8988T (cell line): ENCODE results near the gene OR9A2.
"Not testable (repeated sequence)": the region's sequence is repeated elsewhere in the genome, so short reads cannot be mapped to it uniquely, and the experiment has no call there.

Experiments used
- DNase-seq: peaks from one replicate; pipeline ENCODE4 v3.0.0; 2011

The OR9A2 gene

DNA sequence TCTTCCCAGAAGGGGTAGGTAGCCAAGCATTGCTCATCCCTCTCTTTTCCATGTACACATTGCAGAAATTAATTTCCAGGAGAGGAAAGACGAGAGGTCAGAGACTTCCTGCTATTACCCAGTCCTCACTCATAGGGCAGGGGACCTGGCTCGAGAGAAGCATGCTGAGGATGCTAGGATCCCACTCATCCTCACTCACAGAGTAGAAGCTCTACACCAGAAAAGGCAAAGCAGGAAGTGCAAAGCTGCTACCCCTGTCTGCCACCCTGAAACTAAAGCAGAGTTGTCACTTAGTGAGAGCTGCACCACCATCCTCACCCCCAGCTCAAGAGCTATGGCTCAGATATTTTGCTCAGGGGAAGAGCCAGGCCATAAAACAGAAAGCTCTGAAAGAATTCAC lies 9.9 kb downstream of the OR9A2 start:
- no peak for DNase-seq

DNA sequence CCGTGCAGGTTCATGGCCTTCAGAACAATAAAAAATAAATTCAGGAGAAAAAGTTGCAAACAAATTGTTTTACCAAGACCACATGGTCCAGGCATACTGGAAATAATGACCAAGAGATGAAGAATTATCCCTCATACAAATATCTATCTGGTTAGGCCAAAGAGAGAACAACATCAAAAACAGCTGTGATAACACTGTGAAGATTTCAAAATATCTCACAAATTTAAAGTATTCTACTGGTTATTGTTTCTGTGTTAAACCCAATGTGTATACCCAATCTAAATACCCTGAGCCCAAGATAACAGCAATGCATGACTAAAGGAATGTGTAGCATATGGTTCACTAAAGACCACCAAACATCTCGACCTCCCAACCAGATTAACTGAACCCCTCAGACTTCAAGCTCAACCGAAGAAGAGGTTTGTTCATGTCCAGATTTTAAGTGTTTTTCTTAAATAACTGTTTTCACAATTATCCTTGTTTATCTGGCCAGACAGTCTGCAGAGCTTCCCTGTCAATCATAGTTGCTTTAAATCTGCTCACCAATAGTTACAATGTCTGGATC lies 10.9 kb downstream of the OR9A2 start:
- DNase-seq: no peak

- DNase-seq: no peak
Observed at GRCh38 chr7:143015084-143015483, 11.8 kb downstream of the OR9A2 start.

DNA sequence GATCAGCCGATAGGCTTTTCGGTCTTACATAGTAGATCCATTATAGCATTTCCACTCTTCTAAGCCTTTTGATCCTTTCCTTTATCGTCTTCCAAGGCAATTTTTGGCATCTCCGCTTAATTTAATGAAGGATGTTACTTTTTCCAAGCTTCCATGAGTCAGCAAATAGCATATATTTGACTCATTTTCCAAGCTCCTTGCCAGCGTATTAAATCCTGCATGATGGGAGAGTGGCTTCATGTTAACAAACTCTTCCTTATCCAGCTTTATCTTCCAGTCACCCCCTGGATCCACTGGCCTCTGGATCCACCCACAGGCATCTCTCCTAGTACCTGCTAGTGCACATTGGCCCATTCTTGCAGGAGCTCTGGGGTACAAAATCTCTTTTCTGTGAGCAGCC lies 13.0 kb downstream of the OR9A2 start:
- DNase-seq: no peak

DNA sequence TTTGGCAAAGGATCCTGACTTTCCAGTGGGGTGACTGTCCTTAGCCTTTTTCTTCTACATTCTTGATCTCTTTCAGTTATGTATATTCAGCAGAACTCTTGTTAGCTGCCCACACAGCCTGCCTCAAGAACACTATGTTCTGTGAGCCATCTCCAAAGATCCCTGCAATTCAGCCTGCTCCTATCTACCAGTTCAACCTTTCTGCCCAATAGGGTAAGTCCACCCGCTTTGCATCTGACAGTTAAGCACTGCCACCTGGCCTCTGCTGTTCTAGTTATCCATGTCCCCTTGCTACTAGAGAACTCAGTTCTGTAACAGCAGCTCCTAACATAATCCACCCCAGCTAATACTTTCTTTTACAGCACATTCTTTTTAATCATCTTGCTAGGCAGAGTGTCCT lies 13.5 kb downstream of the OR9A2 start:
- no peak for DNase-seq

- DNase-seq: no peak
Observed at GRCh38 chr7:143012409-143012808, 14.5 kb downstream of the OR9A2 start.

- DNase-seq: no peak
Observed at GRCh38 chr7:143012001-143012400, 14.9 kb downstream of the OR9A2 start.

DNA sequence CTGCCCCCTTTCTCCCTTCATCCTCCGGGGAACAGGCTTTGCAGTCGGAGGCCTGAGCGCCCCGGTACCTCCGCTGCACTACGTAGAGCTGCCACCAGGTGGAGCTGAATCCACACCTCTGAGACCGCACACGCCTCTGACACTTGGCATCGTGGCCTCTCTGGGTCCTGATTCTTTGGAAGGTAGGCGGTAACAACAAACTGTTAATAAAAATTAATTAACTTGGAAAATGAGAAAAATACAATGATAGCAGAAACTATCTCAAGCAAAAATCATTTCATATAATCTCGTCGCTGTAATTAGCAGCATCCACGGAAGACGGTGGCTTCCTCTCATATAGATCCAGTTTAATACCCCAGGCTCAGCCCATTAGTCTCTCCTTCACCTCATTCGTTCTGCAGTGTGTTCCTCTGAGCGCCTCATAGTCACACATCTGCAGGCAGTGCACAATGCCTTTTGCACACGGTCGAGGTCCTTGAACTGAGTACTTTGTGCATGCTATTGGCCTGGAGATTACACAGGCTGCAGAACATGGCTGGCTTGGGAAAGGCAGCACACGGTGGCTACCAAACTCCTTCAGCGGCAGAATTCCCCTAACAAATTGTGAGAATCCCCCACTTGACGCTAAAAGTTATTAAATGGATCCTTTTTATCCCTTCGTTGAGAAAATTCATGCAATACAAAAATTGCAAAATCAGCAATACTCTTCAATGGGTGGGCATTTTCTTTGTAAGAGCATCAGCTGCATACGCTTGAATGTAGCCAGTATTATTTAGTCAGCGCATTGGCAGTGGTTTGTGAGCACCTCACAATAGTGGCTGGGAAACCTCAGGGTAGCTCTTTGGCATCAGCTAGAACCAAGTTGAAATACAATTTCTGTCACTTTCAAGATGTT lies 18.7 kb downstream of the OR9A2 start:
- peak; percentile 37 for DNase-seq

DNA sequence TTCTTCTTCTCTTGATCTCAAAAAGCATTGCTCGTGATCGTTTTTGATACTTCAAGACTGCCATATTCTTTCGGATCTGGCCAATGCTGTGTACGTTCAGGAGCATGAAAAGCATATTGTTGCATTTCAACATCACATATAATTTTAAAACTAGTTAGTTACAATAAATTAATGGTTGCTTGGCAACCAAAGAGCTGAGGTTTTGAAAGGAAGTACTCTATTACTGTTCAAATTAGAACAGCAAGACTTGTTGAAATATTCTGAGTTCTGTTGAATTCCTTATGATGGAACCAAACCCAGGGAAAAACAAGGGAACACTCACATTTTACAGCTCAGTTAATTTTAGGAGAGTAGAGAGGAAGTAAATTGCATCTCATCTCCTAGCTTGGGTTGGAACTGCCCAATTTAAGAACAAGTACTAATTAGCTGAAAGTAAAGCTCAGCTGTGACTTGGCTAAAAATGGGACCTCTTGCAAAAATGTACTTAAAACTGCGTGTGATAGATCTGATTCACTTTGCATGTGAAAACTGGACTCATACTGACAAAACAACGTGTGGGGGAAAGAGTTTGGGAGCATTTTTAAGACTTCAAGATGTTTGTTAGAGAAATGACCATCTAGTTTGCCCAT lies 21.2 kb downstream of the OR9A2 start:
- no peak for DNase-seq

DNA sequence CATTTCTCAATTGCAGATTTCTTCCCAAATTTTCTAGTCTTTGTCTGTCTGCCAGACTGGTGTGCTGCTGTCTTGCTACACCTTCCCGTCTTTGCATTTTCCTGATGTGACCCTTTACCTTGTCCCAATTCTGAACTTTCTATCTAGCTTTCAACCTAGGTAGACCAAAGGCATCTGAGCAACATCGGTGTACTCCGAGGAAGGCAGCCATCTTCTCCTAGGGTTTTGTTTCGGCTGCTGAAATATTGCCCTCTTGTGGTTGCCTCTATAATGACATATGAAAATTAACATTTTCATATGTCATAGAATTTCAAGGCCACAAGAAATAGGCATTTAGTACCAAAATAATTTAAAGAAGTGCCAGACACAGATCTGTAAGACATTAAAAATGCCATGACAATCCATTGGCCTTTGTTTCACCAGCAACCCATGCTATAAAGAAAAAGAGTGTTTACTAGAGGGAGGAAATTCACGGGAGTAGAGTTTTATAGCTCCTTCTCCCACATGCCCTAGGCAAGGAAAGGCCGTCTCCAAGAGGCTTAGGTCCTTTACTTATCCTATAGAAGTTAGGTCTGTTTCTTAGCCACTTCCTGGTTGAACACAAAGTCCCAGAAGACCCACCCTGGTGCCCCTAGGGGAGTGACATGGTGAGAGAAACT lies 23.4 kb downstream of the OR9A2 start:
- DNase-seq: no peak

- DNase-seq: no peak
Observed at GRCh38 chr7:143002898-143003297, 24.0 kb downstream of the OR9A2 start.

GRCh38 chr7:143002106-143002505 lies 24.8 kb downstream of the OR9A2 start:
- no peak for DNase-seq

DNA sequence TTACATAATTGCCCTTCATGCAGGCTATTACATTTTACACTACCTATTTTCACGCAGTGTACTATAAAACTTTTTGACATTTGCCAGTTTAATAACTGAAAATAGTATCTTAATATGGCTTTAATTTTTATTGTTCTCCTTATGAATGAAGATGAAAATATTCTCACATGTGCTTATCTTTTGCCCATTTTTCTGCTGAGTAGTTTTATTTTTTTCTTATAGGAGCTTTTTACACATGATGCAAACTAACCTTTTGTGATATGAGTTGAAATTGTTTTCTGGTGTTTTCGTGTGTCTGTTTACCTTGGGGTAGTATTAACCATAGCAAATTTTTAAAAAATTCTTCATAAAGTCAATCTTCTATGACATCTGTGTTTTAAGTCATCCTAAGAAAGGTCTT lies 26.3 kb downstream of the OR9A2 start:
- no peak for DNase-seq

DNA sequence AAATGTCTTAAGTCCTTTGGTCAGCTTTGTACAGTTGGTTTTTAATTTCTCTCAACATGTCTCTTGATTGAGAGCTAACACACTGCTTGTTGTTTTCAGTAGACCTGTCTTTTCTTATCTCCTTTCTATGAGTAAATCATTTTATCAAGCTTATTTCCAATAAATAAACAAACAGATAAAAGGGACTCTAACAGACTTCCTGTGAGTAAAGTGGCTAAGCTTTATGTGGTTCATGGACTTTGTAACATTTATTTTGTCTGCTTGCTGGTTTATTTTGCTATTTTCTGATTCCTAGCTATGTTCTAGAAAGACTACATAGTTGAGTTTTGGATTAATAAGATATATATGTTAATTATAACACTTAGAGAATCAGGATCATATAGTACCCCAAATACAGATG lies 27.1 kb downstream of the OR9A2 start:
- DNase-seq: no peak

DNA sequence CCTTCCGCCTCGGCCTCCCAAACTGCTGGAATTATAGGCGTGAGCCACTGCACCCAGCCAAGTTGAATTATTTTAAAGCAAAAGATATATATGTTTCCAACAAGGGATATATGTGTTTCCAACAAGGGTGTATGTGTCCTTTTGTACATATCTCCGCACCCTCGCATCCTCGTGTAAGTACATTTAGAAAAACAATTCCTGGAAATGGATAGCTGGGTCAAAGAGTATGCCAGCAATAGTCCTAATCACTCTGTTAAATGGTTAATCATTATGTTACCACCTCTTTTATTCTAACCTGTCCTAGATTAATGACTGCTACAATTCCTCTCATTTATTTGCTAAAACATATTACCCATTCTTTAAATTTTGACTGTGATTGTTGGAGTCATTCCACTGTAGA lies 28.0 kb downstream of the OR9A2 start:
- no peak for DNase-seq

- DNase-seq: no peak
Observed at GRCh38 chr7:142997456-142997989, 29.4 kb downstream of the OR9A2 start.

GRCh38 chr7:142992427-142992826 lies 34.5 kb downstream of the OR9A2 start:
- no peak for DNase-seq

GRCh38 chr7:142984297-142984696 lies 42.6 kb downstream of the OR9A2 start:
- no peak for DNase-seq

- DNase-seq: no peak
Observed at GRCh38 chr7:142983825-142984224, 43.1 kb downstream of the OR9A2 start.

GRCh38 chr7:142978402-142978801 lies 48.5 kb downstream of the OR9A2 start:
- DNase-seq: not testable (repeated sequence)
